Measurements from ENCODE around the gene CPNE4. TPM values are rescaled to one million over a fixed set of nuclear protein-coding genes. Genes with fewer than 3 reads are reported as not detected.

CPNE4 gene
- total RNA-seq, 2 donors from 2014 or later: 1.7 to 2.5 TPM

GRCh38 chr3:131725414-131725813 is 309.4 kb downstream of the CPNE4 start:
- Mint-ChIP-seq H3K4me3 (no peak overlapping the region), H3K27ac (no peak overlapping the region), H3K9me3 (no peaks in the 10 kb centered on the region), H3K27me3 (ENCODE audit: insufficient read depth) (no peaks in the 10 kb centered on the region), H3K36me3 (ENCODE audit: low read depth) (no peaks in the 10 kb centered on the region), H3K4me1 (no peaks in the 10 kb centered on the region)
- Histone ChIP-seq H3K27me3 (ENCODE audit: control insufficient read depth, insufficient read depth, low read length, poor library complexity, severe bottlenecking) (no peaks in the 10 kb centered on the region), H3K4me1 (ENCODE audit: control insufficient read depth, insufficient read depth, low read length) (no peaks in the 10 kb centered on the region), H3K9me3 (ENCODE audit: control insufficient read depth, low read length) (no peaks in the 10 kb centered on the region), H3K9ac (ENCODE audit: extremely low read depth, low read length, poor library complexity, severe bottlenecking) (no peak overlapping the region), H3K4me3 (ENCODE audit: low read length) (no peak overlapping the region), H3K27ac (ENCODE audit: low read depth, low read length) (no peak overlapping the region), H3K36me3 (ENCODE audit: control insufficient read depth, insufficient read depth, low read length) (no peaks in the 10 kb centered on the region)
- no peak for DNase-seq
- TF ChIP-seq, protein P1, sequence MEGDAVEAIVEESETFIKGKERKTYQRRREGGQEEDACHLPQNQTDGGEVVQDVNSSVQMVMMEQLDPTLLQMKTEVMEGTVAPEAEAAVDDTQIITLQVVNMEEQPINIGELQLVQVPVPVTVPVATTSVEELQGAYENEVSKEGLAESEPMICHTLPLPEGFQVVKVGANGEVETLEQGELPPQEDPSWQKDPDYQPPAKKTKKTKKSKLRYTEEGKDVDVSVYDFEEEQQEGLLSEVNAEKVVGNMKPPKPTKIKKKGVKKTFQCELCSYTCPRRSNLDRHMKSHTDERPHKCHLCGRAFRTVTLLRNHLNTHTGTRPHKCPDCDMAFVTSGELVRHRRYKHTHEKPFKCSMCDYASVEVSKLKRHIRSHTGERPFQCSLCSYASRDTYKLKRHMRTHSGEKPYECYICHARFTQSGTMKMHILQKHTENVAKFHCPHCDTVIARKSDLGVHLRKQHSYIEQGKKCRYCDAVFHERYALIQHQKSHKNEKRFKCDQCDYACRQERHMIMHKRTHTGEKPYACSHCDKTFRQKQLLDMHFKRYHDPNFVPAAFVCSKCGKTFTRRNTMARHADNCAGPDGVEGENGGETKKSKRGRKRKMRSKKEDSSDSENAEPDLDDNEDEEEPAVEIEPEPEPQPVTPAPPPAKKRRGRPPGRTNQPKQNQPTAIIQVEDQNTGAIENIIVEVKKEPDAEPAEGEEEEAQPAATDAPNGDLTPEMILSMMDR (conservative IDR thresholded peaks at IDR 0.05): no peak

DNA sequence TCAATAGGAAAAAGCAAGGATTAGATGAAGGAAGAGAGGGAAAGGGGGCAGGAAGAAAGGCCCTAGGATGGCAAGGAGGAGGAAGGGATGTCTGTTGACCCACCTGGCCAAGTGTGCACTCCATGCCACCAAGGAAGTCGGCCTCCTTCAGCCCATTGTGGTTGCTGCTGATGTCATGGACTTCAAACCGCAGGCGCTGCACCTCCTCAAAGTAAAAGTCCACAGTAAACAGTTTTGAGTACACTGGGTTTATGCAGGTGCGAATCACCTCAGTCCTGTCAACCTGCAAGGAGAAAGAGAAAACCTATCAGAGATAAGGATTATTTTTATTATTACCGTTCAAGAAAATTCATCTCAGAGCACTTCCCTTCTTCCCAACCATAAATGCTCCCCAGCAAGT is 311.5 kb downstream of the CPNE4 start:
- no peak overlapping the region for H3K4me3 Mint-ChIP-seq
- H3K9me3 Mint-ChIP-seq: no peaks in the 10 kb centered on the region
- no peaks in the 10 kb centered on the region for H3K36me3 Mint-ChIP-seq (ENCODE audit: low read depth)
- Histone ChIP-seq H3K4me3 (ENCODE audit: low read length) (no peak overlapping the region), H3K27ac (ENCODE audit: low read depth, low read length) (no peak overlapping the region), H3K36me3 (ENCODE audit: control insufficient read depth, insufficient read depth, low read length) (no peaks in the 10 kb centered on the region), H3K27me3 (ENCODE audit: control insufficient read depth, insufficient read depth, low read length, poor library complexity, severe bottlenecking) (no peaks in the 10 kb centered on the region), H3K9me3 (ENCODE audit: control insufficient read depth, low read length) (no peaks in the 10 kb centered on the region), H3K4me1 (ENCODE audit: control insufficient read depth, insufficient read depth, low read length) (no peaks in the 10 kb centered on the region), H3K9ac (ENCODE audit: extremely low read depth, low read length, poor library complexity, severe bottlenecking) (no peak overlapping the region)
- no peak for DNase-seq
- H3K4me1 Mint-ChIP-seq: no peaks in the 10 kb centered on the region
- H3K27ac Mint-ChIP-seq: no peak overlapping the region
- TF ChIP-seq, protein P1 (conservative IDR thresholded peaks at IDR 0.05): no peak
- H3K27me3 Mint-ChIP-seq (ENCODE audit: insufficient read depth): no peaks in the 10 kb centered on the region
- 90% methylated on average over 4 of the region's 5 CpGs; no CpG with 5 or more reads in 1 of the 2 experiments for WGBS, 2 experiments (ENCODE audit: insufficient coverage in 1 of 2, insufficient read length in 1 of 2)

GRCh38 chr3:131717493-131717892 is 317.3 kb downstream of the CPNE4 start:
- 87% methylated on average over 7 of the region's 7 CpGs for WGBS, 2 experiments (ENCODE audit: insufficient coverage in 1 of 2, insufficient read length in 1 of 2)
- Histone ChIP-seq H3K4me1 (ENCODE audit: control insufficient read depth, insufficient read depth, low read length) (no peaks in the 10 kb centered on the region), H3K9me3 (ENCODE audit: control insufficient read depth, low read length) (no peaks in the 10 kb centered on the region), H3K9ac (ENCODE audit: extremely low read depth, low read length, poor library complexity, severe bottlenecking) (no peak overlapping the region), H3K36me3 (ENCODE audit: control insufficient read depth, insufficient read depth, low read length) (no peaks in the 10 kb centered on the region), H3K27me3 (ENCODE audit: control insufficient read depth, insufficient read depth, low read length, poor library complexity, severe bottlenecking) (no peaks in the 10 kb centered on the region), H3K27ac (ENCODE audit: low read depth, low read length) (no peak overlapping the region), H3K4me3 (ENCODE audit: low read length) (no peak overlapping the region)
- no peaks in the 10 kb centered on the region for H3K9me3 Mint-ChIP-seq
- H3K27me3 Mint-ChIP-seq (ENCODE audit: insufficient read depth): no peaks in the 10 kb centered on the region
- DNase-seq: no peak
- H3K27ac Mint-ChIP-seq: no peak overlapping the region
- H3K36me3 Mint-ChIP-seq (ENCODE audit: low read depth): no peaks in the 10 kb centered on the region
- H3K4me3 Mint-ChIP-seq: no peak overlapping the region
- TF ChIP-seq, protein P1 (conservative IDR thresholded peaks at IDR 0.05): no peak
- peaks cover 12% of the 10 kb centered on the region for H3K4me1 Mint-ChIP-seq

All from endodermal cell (in vitro differentiated cells).